ENCODE data around the gene FOXN4.

Gene FOXN4

DNA sequence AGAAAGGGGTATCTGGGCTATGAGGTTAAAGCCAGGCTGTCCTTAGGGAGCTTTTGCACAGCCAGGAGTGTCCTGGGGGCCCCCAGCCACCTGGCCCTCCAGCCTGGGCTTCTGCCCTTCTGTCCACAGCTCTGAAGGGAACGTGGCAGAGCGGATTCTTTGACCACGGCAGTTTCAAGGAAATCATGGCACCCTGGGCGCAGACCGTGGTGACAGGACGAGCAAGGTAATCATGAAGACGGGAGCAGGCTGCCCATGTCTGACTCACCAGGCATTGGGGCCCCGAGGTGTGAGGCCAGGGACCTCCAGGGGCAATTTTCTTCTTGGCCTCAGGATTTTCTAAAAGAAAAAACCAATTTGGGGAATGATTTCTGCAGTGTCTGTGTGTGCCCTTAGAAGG is 53.1 kb downstream of the FOXN4 start:
- no peak for DNase-seq

DNA sequence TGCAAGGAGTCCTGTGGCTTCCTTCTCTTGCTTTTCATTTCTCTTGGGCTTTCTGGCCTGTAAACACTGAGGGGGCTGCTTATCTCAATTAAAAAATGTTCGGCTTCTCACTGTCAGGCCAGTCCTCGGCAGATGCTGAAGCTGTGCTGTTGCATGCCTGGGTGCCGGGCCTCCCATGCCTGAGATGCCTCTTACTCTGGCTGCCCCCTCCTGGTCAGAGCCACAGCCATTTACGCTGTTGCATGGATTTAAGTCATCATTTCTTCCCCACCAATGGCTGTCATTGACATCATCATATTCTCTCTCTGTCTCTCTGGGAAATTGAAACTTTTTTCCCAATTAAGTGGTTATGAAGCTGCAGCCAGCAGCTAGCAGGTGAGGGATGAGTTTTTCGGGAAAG is 53.7 kb downstream of the FOXN4 start:
- DNase-seq, result no peak

DNA sequence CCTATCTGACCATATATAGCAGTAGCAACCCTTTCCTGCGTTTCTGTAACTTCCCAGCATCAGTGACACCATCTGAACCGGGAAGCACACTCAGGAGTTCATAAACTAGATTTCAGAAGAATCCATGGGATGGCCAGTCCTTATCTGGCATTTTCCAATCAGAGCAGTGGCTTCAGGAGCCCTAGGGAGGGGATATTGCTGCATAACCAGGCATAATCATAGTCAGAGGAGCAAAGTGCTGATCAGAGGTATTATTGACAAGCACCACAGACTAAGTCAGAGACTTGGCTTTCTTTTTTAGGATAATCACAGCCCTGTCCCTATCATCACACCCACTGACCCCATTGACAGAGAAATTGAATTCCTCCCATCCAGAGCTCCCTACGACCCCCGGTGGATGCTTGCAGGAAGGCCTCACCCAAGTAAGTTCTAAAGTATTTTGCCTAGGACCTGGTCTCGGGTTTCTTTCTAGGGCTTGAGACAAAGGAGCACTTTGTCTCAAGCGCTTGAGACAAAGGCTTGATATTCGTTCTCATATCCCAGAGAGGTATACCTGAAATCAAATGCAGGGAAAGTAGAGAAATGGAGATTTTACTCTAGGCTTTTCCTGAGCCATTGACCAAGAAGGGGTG is 55.1 kb downstream of the FOXN4 start:
- no peak for DNase-seq

DNA sequence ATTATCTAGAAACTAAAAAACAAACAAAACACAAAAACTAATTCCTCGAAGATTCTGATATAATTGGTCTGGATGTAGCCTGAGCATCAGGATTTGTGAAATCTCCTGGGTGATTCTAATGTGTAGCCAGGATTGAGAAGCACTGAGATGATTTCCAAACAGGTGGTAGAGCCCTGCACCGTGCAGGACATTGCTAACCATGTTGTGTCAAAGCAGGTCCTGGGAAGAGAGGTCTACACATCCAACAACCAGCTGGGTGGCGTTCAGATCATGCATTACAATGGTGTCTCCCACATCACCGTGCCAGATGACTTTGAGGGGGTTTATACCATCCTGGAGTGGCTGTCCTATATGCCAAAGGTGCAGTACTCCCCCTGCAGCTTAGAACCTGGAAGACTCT is 56.3 kb downstream of the FOXN4 start:
- DNase-seq, result no peak

DNA sequence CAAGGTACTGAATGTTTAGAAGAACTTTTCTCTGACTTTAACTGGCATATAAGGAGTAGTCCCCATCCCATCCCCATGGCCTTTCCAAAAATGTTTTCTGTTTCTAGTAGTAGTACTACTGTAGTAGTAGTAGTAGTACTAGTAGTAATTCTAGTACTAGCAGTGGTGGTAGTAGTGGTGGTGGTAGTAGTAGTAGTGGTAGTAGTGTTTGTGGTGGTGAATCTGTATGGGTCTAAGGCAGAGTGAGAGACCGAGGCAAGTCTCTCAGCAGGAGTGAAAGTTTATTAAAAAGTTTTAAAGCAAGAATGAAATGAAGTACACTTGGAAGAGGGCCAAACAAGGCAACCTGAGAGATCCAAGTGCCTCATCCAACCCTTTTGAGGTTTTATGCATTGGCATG is 58.6 kb downstream of the FOXN4 start:
- DNase-seq, result no peak

DNA sequence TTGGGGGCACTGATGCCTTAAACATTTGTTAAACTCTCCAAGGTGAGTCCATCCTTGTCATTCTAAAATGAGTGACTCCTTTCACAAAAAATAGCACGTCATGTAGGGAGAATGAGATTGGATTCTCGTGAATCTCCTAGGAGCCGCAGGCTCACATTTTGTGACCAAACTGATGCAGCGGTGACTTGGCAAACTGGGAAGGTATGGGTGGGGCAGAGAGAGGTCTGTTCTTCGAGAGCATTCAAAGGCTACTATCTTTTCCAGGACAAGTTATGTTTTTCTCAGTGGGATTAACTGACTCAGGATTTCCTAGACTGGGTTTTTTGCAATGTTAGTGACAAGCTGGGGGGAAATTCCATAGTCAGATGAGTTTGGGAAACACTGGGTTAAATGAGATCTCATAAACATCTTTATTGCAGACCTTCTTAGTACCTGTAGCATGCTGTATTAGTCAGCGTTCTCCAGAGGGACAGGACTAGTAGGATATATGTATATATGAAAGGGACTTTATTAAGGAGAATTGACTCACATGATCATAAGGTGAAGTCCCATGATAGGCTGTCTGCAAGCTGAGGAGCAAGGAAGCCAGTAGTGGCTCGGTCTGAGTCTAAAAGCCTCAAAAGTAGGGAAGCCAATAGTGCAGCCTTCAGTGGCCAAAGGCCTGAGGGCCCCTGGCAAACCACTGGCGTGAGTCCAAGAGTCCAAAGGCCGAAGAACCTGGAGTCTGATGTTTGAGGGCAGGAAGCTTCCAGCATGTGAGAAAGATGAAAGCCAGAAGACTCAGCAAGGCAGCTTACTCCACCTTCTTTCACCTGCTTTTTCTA is 61.0 kb downstream of the FOXN4 start:
- no peak for DNase-seq

DNA sequence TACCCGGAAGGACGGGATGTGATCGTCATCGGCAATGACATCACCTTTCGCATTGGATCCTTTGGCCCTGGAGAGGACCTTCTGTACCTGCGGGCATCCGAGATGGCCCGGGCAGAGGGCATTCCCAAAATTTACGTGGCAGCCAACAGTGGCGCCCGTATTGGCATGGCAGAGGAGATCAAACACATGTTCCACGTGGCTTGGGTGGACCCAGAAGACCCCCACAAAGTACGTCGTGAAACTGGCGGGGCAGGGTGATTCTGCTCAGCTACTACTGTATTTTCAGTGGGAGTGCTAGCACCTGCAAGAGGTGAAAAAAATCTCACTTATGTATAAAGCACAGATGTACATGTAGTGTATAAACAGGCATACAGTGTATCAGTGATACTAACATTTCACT is 62.9 kb downstream of the FOXN4 start:
- no peak for DNase-seq

DNA sequence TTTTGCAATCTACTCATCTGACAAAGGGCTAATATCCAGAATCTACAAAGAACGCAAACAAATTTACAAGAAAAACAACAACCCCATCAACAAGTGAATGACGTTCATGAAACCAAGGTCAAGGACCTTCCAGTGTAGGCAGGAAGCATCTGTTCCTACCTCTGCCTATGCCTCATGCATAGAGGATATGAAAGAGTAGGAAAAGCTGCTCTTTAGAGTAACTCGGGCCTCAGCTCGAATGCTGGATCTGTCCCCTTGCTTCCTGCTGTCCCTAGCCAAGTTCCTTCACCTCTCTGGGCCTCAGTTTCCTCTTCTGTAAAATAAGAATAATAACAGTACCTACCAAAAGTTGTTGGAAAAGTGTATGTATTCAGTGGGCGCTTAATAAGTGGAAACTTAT is 65.0 kb downstream of the FOXN4 start:
- DNase-seq, result no peak

DNA sequence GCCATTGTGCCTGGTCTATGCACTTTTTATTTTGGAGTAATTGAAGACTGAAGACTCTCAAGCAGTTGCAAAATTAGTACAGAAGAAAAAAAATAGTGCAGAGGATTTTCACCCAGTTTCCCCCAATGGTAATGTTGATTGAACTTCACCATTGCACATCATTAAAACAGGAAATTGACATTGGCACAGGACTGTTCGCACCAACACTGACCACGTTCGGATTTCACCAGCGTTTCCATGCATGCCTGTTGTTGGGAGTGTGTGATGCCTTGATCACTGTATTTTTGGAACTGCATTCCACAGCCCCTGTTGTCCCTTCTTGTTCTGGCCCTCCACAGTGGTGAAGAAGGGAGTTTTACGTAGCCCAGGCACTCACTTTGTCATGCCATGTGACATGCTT is 67.1 kb downstream of the FOXN4 start:
- DNase-seq, result no peak

DNA sequence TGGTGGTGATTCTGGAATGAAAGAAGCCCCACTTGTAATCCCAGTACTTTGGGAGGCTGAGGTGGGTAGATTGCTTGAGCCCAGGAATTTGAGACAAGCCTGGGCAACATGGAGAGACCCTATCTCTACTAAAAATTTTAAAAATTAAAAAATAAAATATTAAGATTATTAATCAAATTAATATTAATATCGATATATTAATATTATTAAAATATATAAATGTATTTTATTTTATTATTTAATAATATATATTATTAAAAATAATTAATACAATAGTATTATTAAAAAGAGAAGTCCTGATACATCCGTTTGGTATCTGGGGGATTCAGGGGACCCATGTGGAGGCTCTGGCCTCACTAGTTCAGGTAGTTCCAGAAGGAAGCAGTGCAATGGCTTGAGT is 68.7 kb downstream of the FOXN4 start:
- DNase-seq, result no peak

DNA sequence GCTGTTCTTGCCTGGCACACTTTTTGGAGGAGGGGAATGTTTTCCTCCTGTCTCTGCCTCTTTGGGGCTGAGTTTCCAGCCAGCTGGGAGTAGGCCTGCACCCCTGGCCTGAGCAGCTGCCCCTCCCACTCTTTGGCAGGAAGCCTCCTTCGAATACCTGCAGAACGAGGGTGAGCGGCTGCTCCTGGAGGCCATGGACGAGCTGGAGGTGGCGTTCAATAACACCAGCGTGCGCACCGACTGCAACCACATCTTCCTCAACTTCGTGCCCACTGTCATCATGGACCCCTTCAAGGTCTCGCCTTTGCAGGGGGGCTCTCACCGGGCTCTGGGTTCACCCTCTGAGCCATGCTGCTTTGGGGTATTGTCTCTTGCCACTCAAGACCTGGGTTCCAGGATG is 69.4 kb downstream of the FOXN4 start:
- no peak for DNase-seq

DNA sequence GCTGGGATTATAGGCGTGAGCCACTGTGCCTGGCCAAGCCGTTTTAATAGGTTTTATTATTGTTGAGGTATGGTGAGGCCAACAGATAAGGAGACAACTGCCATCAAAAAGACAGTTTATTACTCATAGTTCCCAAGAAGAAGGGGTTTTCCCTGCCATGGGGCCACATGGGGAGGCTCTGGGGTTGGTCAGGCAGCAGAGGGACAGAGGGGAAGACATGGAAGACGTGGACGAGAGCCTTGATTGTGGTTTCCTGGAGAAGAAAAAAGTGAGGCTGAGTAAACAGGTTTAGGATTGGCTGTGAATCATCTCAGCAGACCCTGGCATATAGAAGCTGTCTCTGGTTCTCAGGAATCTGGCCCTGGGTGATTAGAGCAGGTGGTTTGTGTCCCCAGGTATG is 69.9 kb downstream of the FOXN4 start:
- no peak for DNase-seq

DNA sequence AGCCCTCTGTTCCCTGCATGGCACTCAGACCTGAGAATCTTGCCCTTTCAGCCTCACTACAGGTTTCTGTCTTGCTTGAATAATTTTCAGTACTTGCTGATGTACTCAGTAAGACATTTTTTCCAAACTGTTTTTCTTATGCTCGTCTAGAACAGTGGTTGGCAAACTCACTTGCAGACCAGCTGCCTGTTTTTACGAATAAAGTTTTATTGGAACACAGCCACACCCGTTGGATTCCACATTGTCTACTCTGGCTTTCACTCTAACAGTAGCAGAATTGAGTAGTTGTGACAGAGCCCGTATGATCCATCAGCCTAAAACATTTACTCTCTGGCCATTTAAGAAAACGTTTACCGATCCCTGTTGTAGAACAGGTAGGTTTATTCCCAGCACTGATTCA is 72.8 kb downstream of the FOXN4 start:
- no peak for DNase-seq

DNA sequence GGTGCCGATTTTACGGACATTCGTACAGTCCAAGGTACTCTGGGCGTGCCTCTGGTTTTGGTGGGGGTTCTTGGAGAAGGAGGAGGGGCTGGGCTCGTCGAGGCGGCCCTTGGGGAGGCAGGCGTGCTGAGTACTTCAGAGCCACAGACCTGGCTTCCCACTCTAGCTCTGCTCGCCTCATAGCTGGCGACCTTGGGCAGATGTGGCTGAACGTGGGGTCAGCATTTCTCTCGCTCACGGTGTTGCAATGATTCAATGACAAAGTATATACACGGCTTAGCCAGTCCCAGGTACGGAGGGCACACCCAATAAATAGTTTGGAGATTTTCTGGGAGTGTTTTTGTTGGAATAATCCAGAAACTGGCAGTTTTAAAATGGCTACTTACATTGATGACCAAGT is 75.1 kb downstream of the FOXN4 start:
- no peak for DNase-seq

DNA sequence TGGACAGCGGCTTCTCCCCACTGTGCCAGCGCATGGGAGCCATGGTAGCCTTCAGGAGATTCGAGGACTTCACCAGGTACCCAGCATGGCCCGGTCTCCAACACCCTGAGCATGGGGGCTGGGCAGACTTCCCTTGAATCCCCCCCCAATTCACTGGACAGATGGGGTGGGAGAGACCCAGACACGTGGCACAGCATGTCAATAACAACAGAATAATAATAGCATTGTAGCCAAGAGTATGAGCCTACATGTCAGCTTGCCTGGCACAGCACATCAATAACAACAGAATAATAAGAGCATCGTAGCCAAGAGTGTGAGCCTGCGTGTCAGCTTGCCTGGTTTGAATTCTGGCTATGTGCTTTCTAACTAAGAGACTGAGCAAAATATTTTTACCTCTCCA is 76.4 kb downstream of the FOXN4 start:
- no peak for DNase-seq

DNA sequence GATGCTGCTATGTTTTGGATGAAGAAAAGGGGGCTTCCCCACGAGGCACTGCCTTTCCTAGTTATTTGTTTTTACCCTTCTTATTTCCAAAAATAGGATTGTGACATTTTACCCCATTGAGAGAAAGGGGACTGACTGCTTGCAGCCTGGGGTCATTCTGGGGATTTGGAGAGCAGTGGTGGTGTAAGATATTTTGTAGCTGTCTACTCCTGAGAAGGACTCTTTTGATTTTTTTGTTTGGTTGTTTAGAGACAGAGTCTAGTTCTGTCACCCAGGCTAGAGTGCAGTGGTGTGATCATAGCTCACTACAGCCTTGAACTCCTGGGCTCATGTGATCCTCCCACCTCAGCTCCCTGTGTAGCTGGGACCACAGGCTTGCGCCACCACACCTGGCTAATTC is 78.9 kb downstream of the FOXN4 start:
- no peak for DNase-seq

DNA sequence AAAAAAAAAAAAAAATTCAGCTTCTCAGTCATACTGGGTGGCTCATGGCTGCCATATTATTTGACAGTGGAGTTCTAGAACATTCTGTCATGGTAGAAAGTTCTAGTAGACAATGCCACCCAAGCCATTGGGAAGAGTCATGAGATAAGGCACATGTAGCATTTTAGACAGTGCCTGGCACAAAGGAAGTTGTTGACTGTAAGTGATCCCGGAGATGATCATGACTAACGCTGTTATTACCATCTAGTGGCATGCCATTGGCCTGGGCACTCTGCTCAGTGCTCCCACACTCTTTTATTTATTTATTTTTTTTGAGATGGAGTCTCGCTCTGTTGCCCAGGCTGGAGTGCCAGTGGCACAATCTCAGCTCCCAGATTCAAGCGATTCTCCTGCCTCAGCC is 80.4 kb downstream of the FOXN4 start:
- no peak for DNase-seq

All from NCI-H2107 (cell line).